Endometrium (tissue), 2 donors: ENCODE data around the gene PDE4D.

ENCODE experiments used
- FAIRE-seq: peaks from 2 replicates; lab custom pipeline; 2012; peaks lifted over from hg19 to GRCh38; lab: Jason Lieb, UNC
- donor health status: control.
- donor health status: control.

Gene PDE4D

GRCh38 chr5:59655693-59656309 lies 237.7 kb downstream of the PDE4D start:
- FAIRE-seq: no peak

- no peak for FAIRE-seq
Observed at GRCh38 chr5:59654691-59655090, 238.8 kb downstream of the PDE4D start.

- no peak for FAIRE-seq
Observed at GRCh38 chr5:59652449-59652848, 241.1 kb downstream of the PDE4D start.

GRCh38 chr5:59648949-59649921 lies 244.3 kb downstream of the PDE4D start:
- FAIRE-seq: no peak

GRCh38 chr5:59648038-59648831 lies 245.3 kb downstream of the PDE4D start:
- no peak for FAIRE-seq

- FAIRE-seq: no peak
Observed at GRCh38 chr5:59645380-59645779, 248.1 kb downstream of the PDE4D start.

- FAIRE-seq: no peak
Observed at GRCh38 chr5:59640411-59640810, 253.1 kb downstream of the PDE4D start.

- FAIRE-seq: no peak
Observed at GRCh38 chr5:59637884-59638580, 255.5 kb downstream of the PDE4D start.

- no peak for FAIRE-seq
Observed at GRCh38 chr5:59629561-59629960, 264.0 kb downstream of the PDE4D start.

GRCh38 chr5:59628062-59628828 lies 265.3 kb downstream of the PDE4D start:
- no peak for FAIRE-seq

GRCh38 chr5:59624898-59625297 lies 268.6 kb downstream of the PDE4D start:
- no peak for FAIRE-seq

GRCh38 chr5:59622848-59623247 lies 270.7 kb downstream of the PDE4D start:
- FAIRE-seq: no peak

- FAIRE-seq: no peak
Observed at GRCh38 chr5:59621477-59621876, 272.0 kb downstream of the PDE4D start.

GRCh38 chr5:59620535-59621212 lies 272.9 kb downstream of the PDE4D start:
- no peak for FAIRE-seq

GRCh38 chr5:59618644-59619043 lies 274.9 kb downstream of the PDE4D start:
- FAIRE-seq: no peak

- FAIRE-seq: no peak
Observed at GRCh38 chr5:59617186-59617771, 276.2 kb downstream of the PDE4D start.

- no peak for FAIRE-seq
Observed at GRCh38 chr5:59616413-59616812, 277.1 kb downstream of the PDE4D start.

- no peak for FAIRE-seq
Observed at GRCh38 chr5:59615272-59615671, 278.3 kb downstream of the PDE4D start.

- FAIRE-seq: no peak
Observed at GRCh38 chr5:59609501-59610265, 283.8 kb downstream of the PDE4D start.
